Left ventricle myocardium inferior (tissue), 1 donor: ENCODE data around the gene L3MBTL4. TPM values are rescaled to one million over a fixed set of nuclear protein-coding genes. Genes with fewer than 3 reads are reported as not detected.
A peak's percentile ranks its signal among the peaks of the same experiment; 100 is the strongest.
"Not testable (repeated sequence)": the region's sequence is repeated elsewhere in the genome, so short reads cannot be mapped to it uniquely, and the experiment has no call there.

ENCODE experiments used
- DNase-seq: peaks from one replicate; pipeline ENCODE4 v3.0.0-alpha.2; 2020
- H3K27ac ChIP-seq: fragments of 200-600 bp; replicated peaks from 2 replicates; pipeline ENCODE4 v1.8.0; 2021
- H3K27me3 ChIP-seq: fragments of 200-600 bp; 2 replicates; pipeline ENCODE4 v1.8.0; 2021; ENCODE audit warnings: low read depth
- H3K36me3 ChIP-seq: fragments of 200-600 bp; 2 replicates; pipeline ENCODE4 v1.8.0; 2021
- H3K4me1 ChIP-seq: fragments of 200-600 bp; 2 replicates; pipeline ENCODE4 v1.8.0; 2021
- H3K4me3 ChIP-seq: fragments of 200-600 bp; 2 replicates; pipeline ENCODE4 v1.8.0; 2021; ENCODE audit warnings: mild to moderate bottlenecking, moderate library complexity
- H3K9me3 ChIP-seq: fragments of 200-600 bp; replicated peaks from 2 replicates; pipeline ENCODE4 v1.8.0; 2021
- CTCF ChIP-seq: fragments of 200-600 bp; IDR thresholded peaks from 2 replicates; pipeline ENCODE4 v1.8.0; 2021; ENCODE audit warnings: antibody characterized with exemption, mild to moderate bottlenecking, borderline replicate concordance
- intact Hi-C: fragments of 100-400 bp; cut with micrococcal nuclease; formaldehyde crosslinking; loops from one replicate; pipeline ENCODE4 v1.11.0; 2022
- total RNA-seq: library from RNA; stranded (reverse); fragmentation: NEBNext Ultra II Directional; extraction: Animal tissue kit (Norgen Biotek cat#: 25700); gene quantifications from one replicate; pipeline ENCODE4 v1.2.1, GENCODE V29; 2021
- donor health status: DM: no; HTN: yes; CAD: no; lungs with severe emphysema.

L3MBTL4 gene
- total RNA-seq, 1 donor from 2014 or later, result 3.5 TPM

DNA sequence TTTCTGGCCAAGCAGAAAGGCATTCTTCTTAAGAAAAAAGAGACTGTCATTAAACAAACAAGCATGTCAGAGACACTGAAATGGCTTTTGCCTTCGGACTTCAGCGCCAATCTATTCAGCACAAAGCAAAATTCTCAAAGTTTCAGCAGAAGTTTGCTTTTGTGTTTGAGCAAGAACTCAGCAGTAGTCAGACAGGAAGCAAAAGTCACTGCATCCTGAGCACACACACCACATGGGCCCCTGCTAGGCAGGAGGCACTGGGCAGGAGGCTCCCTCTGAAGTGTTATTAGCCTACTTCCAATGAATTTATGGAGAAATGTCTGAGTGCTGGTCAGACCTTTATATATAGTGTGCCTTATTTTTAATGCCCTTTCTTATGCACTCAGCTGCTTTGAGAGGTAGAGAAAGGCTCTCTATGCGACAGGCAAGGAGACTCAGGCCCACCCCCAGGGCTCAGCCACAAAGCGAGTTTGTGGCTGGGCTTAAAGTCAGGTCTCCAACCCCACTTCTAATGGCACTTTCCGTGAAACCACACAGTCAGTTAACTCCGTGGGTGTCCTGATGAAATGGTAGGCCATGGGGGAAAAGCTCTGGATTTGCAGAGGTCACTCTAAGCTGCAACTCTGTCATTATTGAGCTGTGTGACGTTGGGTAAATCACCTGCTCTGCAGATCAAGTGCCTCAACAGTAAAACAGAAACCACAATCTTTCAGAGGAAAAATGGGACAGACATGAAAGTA lies 358.4 kb downstream of the L3MBTL4 start:
- peaks cover 53% of the 10 kb centered on the region for H3K4me1 ChIP-seq
- H3K9me3 ChIP-seq, result no peaks in the 10 kb centered on the region
- no peaks in the 10 kb centered on the region for H3K36me3 ChIP-seq
- H3K27ac ChIP-seq, result peak overlapping the region; percentile 41
- no peak overlapping the region for H3K4me3 ChIP-seq
- no peak for TF ChIP-seq CTCF
- intact Hi-C loops, result loop anchor here (10.0 kb wide), 1 partner anchor 148 kb away; no protein-coding TSS in a partner anchor
- no peaks in the 10 kb centered on the region for H3K27me3 ChIP-seq
- no peak for DNase-seq

- Histone ChIP-seq H3K27me3 (no peaks in the 10 kb centered on the region), H3K27ac (peak overlapping the region; percentile 41), H3K9me3 (no peaks in the 10 kb centered on the region), H3K36me3 (no peaks in the 10 kb centered on the region), H3K4me3 (no peak overlapping the region), H3K4me1 (peaks cover 53% of the 10 kb centered on the region)
- no peak for TF ChIP-seq CTCF
- intact Hi-C loops, result loop anchor here (10.0 kb wide), 1 partner anchor 149 kb away; no protein-coding TSS in a partner anchor
- DNase-seq, result no peak
Measured at GRCh38 chr18:6055711-6056110, 359.0 kb downstream of the L3MBTL4 start.

- Histone ChIP-seq H3K27me3 (no peaks in the 10 kb centered on the region), H3K36me3 (no peaks in the 10 kb centered on the region), H3K27ac (no peak overlapping the region), H3K4me1 (peaks cover 46% of the 10 kb centered on the region), H3K4me3 (no peak overlapping the region), H3K9me3 (peaks cover 2% of the 10 kb centered on the region)
- TF ChIP-seq CTCF, result no peak
- intact Hi-C loops, result loop anchor here (10.0 kb wide), 1 partner anchor 150 kb away; no protein-coding TSS in a partner anchor
- no peak for DNase-seq
Measured at GRCh38 chr18:6054256-6054842, 360.4 kb downstream of the L3MBTL4 start.

- no peak overlapping the region for H3K4me3 ChIP-seq
- intact Hi-C loops, result loop anchor here (10.0 kb wide), 1 partner anchor 152 kb away; no protein-coding TSS in a partner anchor
- TF ChIP-seq CTCF, result no peak
- H3K27me3 ChIP-seq, result no peaks in the 10 kb centered on the region
- peaks cover 16% of the 10 kb centered on the region for H3K9me3 ChIP-seq
- no peak overlapping the region for H3K27ac ChIP-seq
- no peak for DNase-seq
- H3K36me3 ChIP-seq, result no peaks in the 10 kb centered on the region
- H3K4me1 ChIP-seq, result peaks cover 34% of the 10 kb centered on the region
Measured at GRCh38 chr18:6052449-6052913, 362.2 kb downstream of the L3MBTL4 start.

GRCh38 chr18:6047596-6047995 lies 367.1 kb downstream of the L3MBTL4 start:
- DNase-seq, intact Hi-C loops, H3K4me3 ChIP-seq, H3K27ac ChIP-seq, H3K27me3 ChIP-seq, H3K36me3 ChIP-seq, H3K4me1 ChIP-seq: not testable (repeated sequence)
- H3K9me3 ChIP-seq, result peaks cover 46% of the 10 kb centered on the region

DNA sequence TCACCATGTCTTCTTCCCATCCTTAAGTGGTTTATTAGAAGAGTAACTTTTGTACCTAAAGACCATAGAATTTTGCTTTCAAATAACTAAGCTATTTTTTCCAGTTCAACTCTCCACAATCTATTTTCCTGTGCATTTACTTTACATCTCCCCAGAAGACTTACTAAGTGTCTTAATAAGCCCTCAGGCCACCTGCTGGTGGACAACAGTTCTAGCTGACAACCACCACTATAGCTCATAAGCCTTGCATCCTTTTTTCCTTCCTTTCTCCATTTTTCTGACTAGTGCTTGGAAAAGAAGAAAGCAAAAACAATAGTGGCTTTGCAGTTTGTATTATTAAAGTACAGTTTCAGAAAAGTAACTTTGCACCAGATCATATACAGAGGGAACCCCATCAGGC lies 369.9 kb downstream of the L3MBTL4 start:
- Histone ChIP-seq H3K9me3 (peaks cover 46% of the 10 kb centered on the region), H3K27me3 (no peaks in the 10 kb centered on the region), H3K4me1 (no peaks in the 10 kb centered on the region), H3K27ac (no peak overlapping the region), H3K36me3 (no peaks in the 10 kb centered on the region), H3K4me3 (no peak overlapping the region)
- intact Hi-C loops, result no loop called here
- TF ChIP-seq CTCF, result no peak
- DNase-seq, result no peak
